GM18499 (cell line): ENCODE data around the gene C1QBP.
"Not testable (repeated sequence)": the region's sequence is repeated elsewhere in the genome, so short reads cannot be mapped to it uniquely, and the experiment has no call there.

Source experiments
- ATAC-seq: cut with Tn5 transposase; IDR thresholded peaks from one replicate; pipeline ENCODE4 v1.9.1; 2021; ENCODE audit warnings: moderate number of reproducible peaks; ENCODE audit not compliant: insufficient read depth, unreplicated experiment

Gene C1QBP

GRCh38 chr17:5434984-5435383 is 4.0 kb downstream of the C1QBP start:
- no peak for ATAC-seq

- no peak for ATAC-seq
Observed at GRCh38 chr17:5431949-5432556, 6.9 kb downstream of the C1QBP start.

- not testable (repeated sequence) for ATAC-seq
Observed at GRCh38 chr17:5431234-5431633, 7.7 kb downstream of the C1QBP start.

GRCh38 chr17:5430413-5430999 is 8.4 kb downstream of the C1QBP start:
- ATAC-seq: no peak

- ATAC-seq: no peak
Observed at GRCh38 chr17:5429191-5429887, 9.6 kb downstream of the C1QBP start.

- no peak for ATAC-seq
Observed at GRCh38 chr17:5425826-5426225, 13.1 kb downstream of the C1QBP start.

GRCh38 chr17:5424909-5425308 is 14.0 kb downstream of the C1QBP start:
- no peak for ATAC-seq

- ATAC-seq: no peak
Observed at GRCh38 chr17:5422505-5422904, 16.4 kb downstream of the C1QBP start.

- ATAC-seq: peak; percentile 30
Observed at GRCh38 chr17:5419959-5420653, 18.8 kb downstream of the C1QBP start, which contains the start of gene RPAIN. RPAIN (plus strand) TSS chr17:5420182; CDS start chr17:5420211, 29 bp downstream.

- peak; percentile 78 for ATAC-seq
Observed at GRCh38 chr17:5419356-5419958, 19.5 kb downstream of the C1QBP start, which contains the start of gene NUP88. NUP88 (minus strand) TSS chr17:5419662; CDS start chr17:5419650, 12 bp downstream.

- no peak for ATAC-seq
Observed at GRCh38 chr17:5418858-5419355, 20.0 kb downstream of the C1QBP start.

GRCh38 chr17:5416901-5417300 is 22.1 kb downstream of the C1QBP start:
- ATAC-seq: no peak

- ATAC-seq: no peak
Observed at GRCh38 chr17:5413682-5414081, 25.3 kb downstream of the C1QBP start.

GRCh38 chr17:5410594-5411272 is 28.2 kb downstream of the C1QBP start:
- no peak for ATAC-seq

GRCh38 chr17:5408186-5408585 is 30.8 kb downstream of the C1QBP start:
- no peak for ATAC-seq

GRCh38 chr17:5405400-5405799 is 33.6 kb downstream of the C1QBP start:
- ATAC-seq: no peak

- ATAC-seq: no peak
Observed at GRCh38 chr17:5399767-5400166, 39.2 kb downstream of the C1QBP start.

GRCh38 chr17:5396612-5397011 is 42.3 kb downstream of the C1QBP start:
- no peak for ATAC-seq

GRCh38 chr17:5391678-5392077 is 47.3 kb downstream of the C1QBP start:
- ATAC-seq: no peak
